HepG2 (cell line): Measurements from ENCODE around the gene KRI1. TPM values are rescaled to one million over a fixed set of nuclear protein-coding genes. Genes with fewer than 3 reads are reported as not detected.

Source experiments
- ATF1 ChIP-seq: IDR thresholded peaks from 2 replicates; pipeline ENCODE4 v1.6.1; 2016; ENCODE audit warnings: mild to moderate bottlenecking, control low read depth
- MTF1 ChIP-seq: sonication (generic); formaldehyde crosslinking; IDR thresholded peaks from 2 replicates; pipeline ENCODE4 v1.5.0; 2020; ENCODE audit warnings: missing genetic modification reagents
- MXD4 ChIP-seq: IDR thresholded peaks from 2 replicates; pipeline ENCODE4 v1.6.1; 2016; ENCODE audit warnings: mild to moderate bottlenecking, missing biosample characterization, missing genetic modification reagents
- NFIB ChIP-seq: sonication (generic); formaldehyde crosslinking; IDR thresholded peaks from 2 replicates; pipeline ENCODE4 v1.9.0; 2021; ENCODE audit warnings: missing genetic modification reagents, mild to moderate bottlenecking, borderline replicate concordance
- REPIN1 ChIP-seq: sonication (generic); formaldehyde crosslinking; IDR thresholded peaks from 2 replicates; pipeline ENCODE4 v1.8.0; 2022; ENCODE audit warnings: missing genetic modification reagents, low read depth, mild to moderate bottlenecking, borderline replicate concordance
- SMAD1 ChIP-seq: sonication (generic); formaldehyde crosslinking; IDR thresholded peaks from 2 replicates; pipeline ENCODE4 v1.4.0; 2020; ENCODE audit warnings: missing genetic modification reagents, low read depth, mild to moderate bottlenecking, borderline replicate concordance
- SMARCC2 ChIP-seq: fragments of 450-650 bp; IDR thresholded peaks from 2 replicates; pipeline ENCODE4 v1.6.1; 2017; ENCODE audit warnings: antibody characterized with exemption, mild to moderate bottlenecking
- ZBTB7A ChIP-seq: sonication (generic); formaldehyde crosslinking; IDR thresholded peaks from 2 replicates; pipeline ENCODE4 v1.8.0; 2022; ENCODE audit warnings: mild to moderate bottlenecking, missing genetic modification reagents
- ZNF512 ChIP-seq: sonication (generic); formaldehyde crosslinking; IDR thresholded peaks from 2 replicates; pipeline ENCODE4 v1.4.0; 2020; ENCODE audit warnings: mild to moderate bottlenecking, missing genetic modification reagents
- ZNF570 ChIP-seq: sonication (generic); formaldehyde crosslinking; IDR thresholded peaks from 2 replicates; pipeline ENCODE4 v1.4.0; 2020; ENCODE audit warnings: mild to moderate bottlenecking, missing genetic modification reagents, borderline replicate concordance
- ZNF709 ChIP-seq: sonication (generic); formaldehyde crosslinking; IDR thresholded peaks from 2 replicates; pipeline ENCODE4 v1.5.0; 2020; ENCODE audit warnings: mild to moderate bottlenecking, missing genetic modification reagents
- ZNF749 ChIP-seq: sonication (generic); formaldehyde crosslinking; IDR thresholded peaks from 2 replicates; pipeline ENCODE4 v1.8.0; 2022; ENCODE audit warnings: mild to moderate bottlenecking, missing genetic modification reagents, moderate library complexity, borderline replicate concordance
- polyA plus RNA-seq, 8 experiments: library from polyadenylated mRNA; depleted of rRNA in 3 of 8; stranded (reverse) in 7 of 8; unstranded in 1 of 8; fragments of >200 nt; fragmentation: Illumina TruSeq in 4 of 8; extraction: Trizol in 4 of 8; gene quantifications; 2 replicates each; pipeline versions ENCODE4 v1.2.1 to v1.2.3, GENCODE V29; 2011 to 2016; ENCODE audit warnings: low read depth in 4 of 8, missing spikeins in 1 of 8, mixed read lengths in 1 of 8; ENCODE audit not compliant: insufficient read depth in 1 of 8
- total RNA-seq, 5 experiments: library from RNA; depleted of rRNA; stranded (reverse); fragments of >200 nt; fragmentation: Illumina TruSeq; extraction: Trizol; gene quantifications; 2 replicates each; pipeline ENCODE4 v1.2.3, GENCODE V29; 2016; ENCODE audit warnings: low read depth in 1 of 5
- TF ChIP-seq, protein P1 (sequence below): sonication (generic); formaldehyde crosslinking; IDR thresholded peaks from 2 replicates; pipeline ENCODE4 v1.5.0; 2020; ENCODE audit warnings: mild to moderate bottlenecking, missing genetic modification reagents

The KRI1 gene
- total and polyA plus RNA-seq, 2 of the 13 experiments (the other 11 are each of a cell fraction or from before 2014, with no cell fraction given): 9.1 to 11.7 TPM

GRCh38 chr19:10544242-10544752 lies 21.5 kb downstream of the KRI1 start (continued):
- TF ChIP-seq, protein P1, sequence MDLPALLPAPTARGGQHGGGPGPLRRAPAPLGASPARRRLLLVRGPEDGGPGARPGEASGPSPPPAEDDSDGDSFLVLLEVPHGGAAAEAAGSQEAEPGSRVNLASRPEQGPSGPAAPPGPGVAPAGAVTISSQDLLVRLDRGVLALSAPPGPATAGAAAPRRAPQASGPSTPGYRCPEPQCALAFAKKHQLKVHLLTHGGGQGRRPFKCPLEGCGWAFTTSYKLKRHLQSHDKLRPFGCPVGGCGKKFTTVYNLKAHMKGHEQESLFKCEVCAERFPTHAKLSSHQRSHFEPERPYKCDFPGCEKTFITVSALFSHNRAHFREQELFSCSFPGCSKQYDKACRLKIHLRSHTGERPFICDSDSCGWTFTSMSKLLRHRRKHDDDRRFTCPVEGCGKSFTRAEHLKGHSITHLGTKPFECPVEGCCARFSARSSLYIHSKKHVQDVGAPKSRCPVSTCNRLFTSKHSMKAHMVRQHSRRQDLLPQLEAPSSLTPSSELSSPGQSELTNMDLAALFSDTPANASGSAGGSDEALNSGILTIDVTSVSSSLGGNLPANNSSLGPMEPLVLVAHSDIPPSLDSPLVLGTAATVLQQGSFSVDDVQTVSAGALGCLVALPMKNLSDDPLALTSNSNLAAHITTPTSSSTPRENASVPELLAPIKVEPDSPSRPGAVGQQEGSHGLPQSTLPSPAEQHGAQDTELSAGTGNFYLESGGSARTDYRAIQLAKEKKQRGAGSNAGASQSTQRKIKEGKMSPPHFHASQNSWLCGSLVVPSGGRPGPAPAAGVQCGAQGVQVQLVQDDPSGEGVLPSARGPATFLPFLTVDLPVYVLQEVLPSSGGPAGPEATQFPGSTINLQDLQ: no peak
- no peak for TF ChIP-seq SMARCC2
- peak; percentile 56; the same call in 1 of the 2 replicates for TF ChIP-seq ZBTB7A
- no peak for TF ChIP-seq MTF1 (CRISPR knock-in tag)
- TF ChIP-seq ZNF709: no peak
- TF ChIP-seq MXD4 (CRISPR knock-in tag): no peak
- TF ChIP-seq SMAD1 (CRISPR knock-in tag): no peak
- TF ChIP-seq ATF1: no peak
- TF ChIP-seq ZNF512 (CRISPR knock-in tag): no peak
- TF ChIP-seq ZNF749 (CRISPR knock-in tag): no peak
- TF ChIP-seq NFIB (CRISPR knock-in tag): no peak
- 0 out of 2 replicates have a peak, but pooled peaks have one; percentile 26 for TF ChIP-seq REPIN1 (CRISPR knock-in tag)
- TF ChIP-seq ZNF570 (CRISPR knock-in tag): no peak
